K562 (cell line): ENCODE data around the gene PRCC. TPM values are rescaled to one million over a fixed set of nuclear protein-coding genes. Genes with fewer than 3 reads are reported as not detected.

Experiments
- ATF7 ChIP-seq: fragments of 450-650 bp; IDR thresholded peaks from 2 replicates; pipeline ENCODE4 v1.7.1; 2014; ENCODE audit warnings: mild to moderate bottlenecking, moderate library complexity
- BRD9 ChIP-seq: fragments of 450-650 bp; IDR thresholded peaks from 2 replicates; pipeline ENCODE4 v1.6.1; 2018; ENCODE audit warnings: low read depth; ENCODE audit not compliant: partially characterized antibody
- CREB1 ChIP-seq, 2 experiments: sonication (generic) in 1 of 2; formaldehyde crosslinking in 1 of 2; IDR thresholded peaks; 2 replicates each; pipeline versions ENCODE4 v1.6.1 to v1.8.0; 2012 to 2022; ENCODE audit warnings: inconsistent platforms in 1 of 2, mild to moderate bottlenecking in 1 of 2, missing genetic modification reagents in 1 of 2, moderate library complexity in 1 of 2
- ELF2 ChIP-seq: fragments of 250-450 bp; sonication (Bioruptor Pico); IDR thresholded peaks from 2 replicates; pipeline ENCODE4 v1.5.0; 2021; ENCODE audit warnings: mild to moderate bottlenecking
- ERF ChIP-seq: fragments of 450-650 bp; formaldehyde crosslinking; IDR thresholded peaks from 2 replicates; pipeline ENCODE4 v1.4.0; 2020; ENCODE audit warnings: mild to moderate bottlenecking, mixed read lengths
- FOS ChIP-seq: IDR thresholded peaks from 3 replicates; pipeline ENCODE4 v1.6.1; 2011; ENCODE audit not compliant: insufficient read length; ENCODE audit errors: extremely low read depth
- HLTF ChIP-seq: fragments of 450-650 bp; IDR thresholded peaks from 2 replicates; pipeline ENCODE4 v1.6.1; 2016
- HMG20A ChIP-seq: fragments of 450-650 bp; formaldehyde crosslinking; conservative IDR thresholded peaks from 2 replicates; pipeline ENCODE4 v1.4.0; 2020; ENCODE audit warnings: mild to moderate bottlenecking, mixed read lengths
- HMG20B ChIP-seq: fragments of 250-450 bp; sonication (Bioruptor Pico); IDR thresholded peaks from 2 replicates; pipeline ENCODE4 v1.5.0; 2021; ENCODE audit warnings: mild to moderate bottlenecking
- MAFG ChIP-seq: fragments of 450-650 bp; conservative IDR thresholded peaks from 2 replicates; pipeline ENCODE4 v1.6.1; 2016; ENCODE audit warnings: missing genetic modification characterization, missing compliant biosample characterization
- MIER1 ChIP-seq: fragments of 450-650 bp; IDR thresholded peaks from 2 replicates; pipeline ENCODE4 v1.6.1; 2016; ENCODE audit warnings: antibody characterized with exemption, mild to moderate bottlenecking, low read depth
- MTF1 ChIP-seq: fragments of 250-450 bp; sonication (Bioruptor Pico); IDR thresholded peaks from 2 replicates; pipeline ENCODE4 v1.9.0; 2021; ENCODE audit warnings: moderate library complexity, mild to moderate bottlenecking, inconsistent platforms, borderline replicate concordance
- NCOR1 ChIP-seq: fragments of 450-650 bp; IDR thresholded peaks from 2 replicates; pipeline ENCODE4 v1.6.1; 2016; ENCODE audit warnings: mild to moderate bottlenecking, moderate library complexity
- POLR2AphosphoS2 ChIP-seq: IDR thresholded peaks from 2 replicates; pipeline ENCODE4 v1.6.1; 2012; ENCODE audit warnings: low read length, improper control_type of control experiment
- SREBF1 ChIP-seq: fragments of 150-350 bp; IDR thresholded peaks from 2 replicates; pipeline ENCODE4 v1.6.1; 2014; ENCODE audit warnings: antibody characterized with exemption, low read depth, low read length, borderline replicate concordance
- SUPT5H ChIP-seq: fragments of 450-650 bp; IDR thresholded peaks from 2 replicates; pipeline ENCODE4 v1.6.1; 2016
- YBX1 ChIP-seq: fragments of 450-650 bp; IDR thresholded peaks from 2 replicates; pipeline ENCODE4 v1.7.1; 2016; ENCODE audit warnings: mild to moderate bottlenecking
- ZKSCAN1 ChIP-seq: fragments of 150-350 bp; IDR thresholded peaks from 2 replicates; pipeline ENCODE4 v1.6.1; 2016; ENCODE audit warnings: low read depth, low read length
- ZNF232 ChIP-seq: sonication (generic); formaldehyde crosslinking; IDR thresholded peaks from 2 replicates; pipeline ENCODE4 v1.8.0; 2022; ENCODE audit warnings: mild to moderate bottlenecking, missing genetic modification reagents
- ZNF263 ChIP-seq: sonication (generic); formaldehyde crosslinking; IDR thresholded peaks from 2 replicates; pipeline ENCODE4 v1.8.0; 2022; ENCODE audit warnings: mild to moderate bottlenecking, missing genetic modification reagents, borderline replicate concordance
- ZNF436 ChIP-seq: fragments of 250-450, 450-650 bp; sonication (Bioruptor Pico); formaldehyde crosslinking; IDR thresholded peaks from 2 replicates; pipeline ENCODE4 v1.7.0; 2020; ENCODE audit warnings: mild to moderate bottlenecking
- ZNF584 ChIP-seq: fragments of 200-800 bp; sonication (Bioruptor generic); IDR thresholded peaks from 2 replicates; pipeline ENCODE4 v1.6.1; 2016; ENCODE audit warnings: low read depth, mild to moderate bottlenecking, missing genetic modification characterization, missing compliant biosample characterization
- polyA plus RNA-seq, 8 experiments: library from polyadenylated mRNA; depleted of rRNA in 4 of 8; stranded (reverse) in 5 of 8; unstranded in 3 of 8; fragments of >200 nt; fragmentation: Nextera tagmentation in 2 of 8; fragmentation: Illumina TruSeq in 1 of 8; extraction: Ambion mirVana in 2 of 8; extraction: Trizol in 1 of 8; gene quantifications; 2 replicates each; pipeline versions ENCODE4 v1.2.1 to v1.2.3, GENCODE V29; 2011 to 2014; ENCODE audit warnings: inconsistent platforms in 1 of 8, missing spikeins in 1 of 8
- total RNA-seq, 7 experiments: library from RNA; depleted of rRNA in 6 of 7; stranded (reverse); fragments of >200 nt in 6 of 7; fragmentation: Illumina TruSeq in 2 of 7; extraction: Trizol in 2 of 7; gene quantifications; 2 replicates each; pipeline versions ENCODE4 v1.2.1 to v1.2.3, GENCODE V29; 2011 to 2021; ENCODE audit warnings: low replicate concordance in 1 of 7
- TF ChIP-seq, protein P1 (sequence below): fragments of 450-650 bp; formaldehyde crosslinking; IDR thresholded peaks from 2 replicates; pipeline ENCODE4 v1.4.0; 2020; ENCODE audit warnings: mild to moderate bottlenecking, moderate library complexity
- TF ChIP-seq, protein P2 (sequence below): sonication (generic); formaldehyde crosslinking; IDR thresholded peaks from 2 replicates; pipeline ENCODE4 v1.8.0; 2022; ENCODE audit warnings: missing genetic modification reagents, mild to moderate bottlenecking, moderate library complexity, borderline replicate concordance
- TF ChIP-seq, protein P3 (sequence below): fragments of 250-450 bp; sonication (Bioruptor Pico); IDR thresholded peaks from 2 replicates; pipeline ENCODE4 v1.9.0; 2021; ENCODE audit warnings: mild to moderate bottlenecking
- TF ChIP-seq, protein P4 (sequence below): conservative IDR thresholded peaks from 2 replicates; pipeline ENCODE4 v1.6.1; 2011; ENCODE audit warnings: low read depth, mild to moderate bottlenecking, low read length; ENCODE audit not compliant: control insufficient read depth

The PRCC gene
- total and polyA plus RNA-seq, 9 of the 15 experiments (the other 6 are each of a cell fraction or from before 2014, with no cell fraction given) = 23.9 to 201 (median 41.1) TPM

DNA sequence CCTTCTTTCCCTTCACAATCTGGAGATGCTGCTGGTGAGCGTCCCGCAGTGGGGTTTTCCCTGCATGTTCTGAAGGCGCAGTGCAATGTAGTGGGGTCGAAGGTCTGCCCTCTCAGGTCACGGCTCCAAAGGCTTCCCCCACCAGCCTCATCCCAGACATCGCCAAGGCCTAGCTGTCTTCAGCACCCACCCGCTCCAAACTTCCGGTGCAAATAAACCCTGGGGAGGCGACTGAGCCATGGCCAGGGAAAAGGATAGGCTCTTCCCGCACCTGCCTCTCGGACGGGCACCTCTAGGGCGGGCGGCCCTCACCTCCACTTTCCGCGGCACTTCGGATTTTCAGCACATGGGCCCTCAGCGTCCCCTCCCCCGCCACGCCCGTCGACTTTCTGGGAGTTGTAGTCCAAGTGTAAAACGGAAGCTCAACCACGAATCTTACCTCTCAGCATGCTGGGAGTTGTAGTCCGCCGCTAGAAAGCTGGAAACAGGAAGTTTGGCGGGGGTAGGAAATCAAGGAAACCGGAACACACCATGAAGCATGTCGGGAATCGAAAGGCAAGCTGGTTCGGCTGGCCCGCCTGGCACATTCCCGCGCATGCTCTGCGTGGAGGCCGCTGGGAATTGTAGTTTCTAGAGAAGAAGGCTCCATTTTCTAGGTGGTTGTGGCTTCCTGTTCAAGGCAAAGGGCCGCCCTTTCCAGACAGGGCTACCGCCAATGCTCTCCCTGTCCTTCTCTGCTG lies 26.4 kb upstream of the PRCC start, which contains the start of gene MRPL24 (continued):
- TF ChIP-seq ZNF584 (CRISPR knock-in tag) = peak; percentile 85; the same call in 1 of the 2 replicates
- TF ChIP-seq HMG20A (CRISPR knock-in tag) = no peak
- TF ChIP-seq CREB1 (IDR thresholded peaks at IDR 0.05) = peak; percentile 78
- TF ChIP-seq CREB1 (CRISPR knock-in tag; IDR thresholded peaks at IDR 0.05) = peak; percentile 90
- peak; percentile 92 for TF ChIP-seq ELF2
- peak; percentile 52 for TF ChIP-seq ZNF263 (CRISPR knock-in tag)
- TF ChIP-seq, protein P1, sequence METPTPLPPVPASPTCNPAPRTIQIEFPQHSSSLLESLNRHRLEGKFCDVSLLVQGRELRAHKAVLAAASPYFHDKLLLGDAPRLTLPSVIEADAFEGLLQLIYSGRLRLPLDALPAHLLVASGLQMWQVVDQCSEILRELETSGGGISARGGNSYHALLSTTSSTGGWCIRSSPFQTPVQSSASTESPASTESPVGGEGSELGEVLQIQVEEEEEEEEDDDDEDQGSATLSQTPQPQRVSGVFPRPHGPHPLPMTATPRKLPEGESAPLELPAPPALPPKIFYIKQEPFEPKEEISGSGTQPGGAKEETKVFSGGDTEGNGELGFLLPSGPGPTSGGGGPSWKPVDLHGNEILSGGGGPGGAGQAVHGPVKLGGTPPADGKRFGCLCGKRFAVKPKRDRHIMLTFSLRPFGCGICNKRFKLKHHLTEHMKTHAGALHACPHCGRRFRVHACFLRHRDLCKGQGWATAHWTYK (CRISPR knock-in tag) = peak; percentile 92; the same call in 1 of the 2 replicates
- TF ChIP-seq MIER1 = peak; percentile 47; the same call in 1 of the 2 replicates
- peak; percentile 5 for TF ChIP-seq NCOR1
- TF ChIP-seq, protein P2, sequence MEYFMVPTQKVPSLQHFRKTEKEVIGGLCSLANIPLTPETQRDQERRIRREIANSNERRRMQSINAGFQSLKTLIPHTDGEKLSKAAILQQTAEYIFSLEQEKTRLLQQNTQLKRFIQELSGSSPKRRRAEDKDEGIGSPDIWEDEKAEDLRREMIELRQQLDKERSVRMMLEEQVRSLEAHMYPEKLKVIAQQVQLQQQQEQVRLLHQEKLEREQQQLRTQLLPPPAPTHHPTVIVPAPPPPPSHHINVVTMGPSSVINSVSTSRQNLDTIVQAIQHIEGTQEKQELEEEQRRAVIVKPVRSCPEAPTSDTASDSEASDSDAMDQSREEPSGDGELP (CRISPR knock-in tag) = peak; percentile 94
- TF ChIP-seq HMG20B = no peak
- TF ChIP-seq, protein P3, sequence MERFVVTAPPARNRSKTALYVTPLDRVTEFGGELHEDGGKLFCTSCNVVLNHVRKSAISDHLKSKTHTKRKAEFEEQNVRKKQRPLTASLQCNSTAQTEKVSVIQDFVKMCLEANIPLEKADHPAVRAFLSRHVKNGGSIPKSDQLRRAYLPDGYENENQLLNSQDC = no peak
- peak; percentile 67 for TF ChIP-seq SUPT5H
- TF ChIP-seq ZNF436 (CRISPR knock-in tag) = no peak
- no peak; the same call in none of the 2 replicates for TF ChIP-seq ERF
- peak; percentile 53; the same call in 1 of the 2 replicates for TF ChIP-seq ZKSCAN1
- TF ChIP-seq POLR2AphosphoS2 = peak; percentile 99
- no peak for TF ChIP-seq MTF1 (CRISPR knock-in tag)
- no peak; the same call in 1 of the 2 replicates for TF ChIP-seq SREBF1
- no peak for TF ChIP-seq FOS
- TF ChIP-seq ATF7 = peak; percentile 86
- TF ChIP-seq MAFG = no peak
- TF ChIP-seq YBX1 = no peak
- TF ChIP-seq, protein P4, sequence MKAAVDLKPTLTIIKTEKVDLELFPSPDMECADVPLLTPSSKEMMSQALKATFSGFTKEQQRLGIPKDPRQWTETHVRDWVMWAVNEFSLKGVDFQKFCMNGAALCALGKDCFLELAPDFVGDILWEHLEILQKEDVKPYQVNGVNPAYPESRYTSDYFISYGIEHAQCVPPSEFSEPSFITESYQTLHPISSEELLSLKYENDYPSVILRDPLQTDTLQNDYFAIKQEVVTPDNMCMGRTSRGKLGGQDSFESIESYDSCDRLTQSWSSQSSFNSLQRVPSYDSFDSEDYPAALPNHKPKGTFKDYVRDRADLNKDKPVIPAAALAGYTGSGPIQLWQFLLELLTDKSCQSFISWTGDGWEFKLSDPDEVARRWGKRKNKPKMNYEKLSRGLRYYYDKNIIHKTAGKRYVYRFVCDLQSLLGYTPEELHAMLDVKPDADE = peak; percentile 98
- TF ChIP-seq BRD9 = no peak
- TF ChIP-seq HLTF = peak; percentile 82; the same call in 1 of the 2 replicates
- no peak for TF ChIP-seq ZNF232
